ENCODE results near the gene ASB4.
"Not testable (repeated sequence)": the region's sequence is repeated elsewhere in the genome, so short reads cannot be mapped to it uniquely, and the experiment has no call there.

The ASB4 gene

DNA sequence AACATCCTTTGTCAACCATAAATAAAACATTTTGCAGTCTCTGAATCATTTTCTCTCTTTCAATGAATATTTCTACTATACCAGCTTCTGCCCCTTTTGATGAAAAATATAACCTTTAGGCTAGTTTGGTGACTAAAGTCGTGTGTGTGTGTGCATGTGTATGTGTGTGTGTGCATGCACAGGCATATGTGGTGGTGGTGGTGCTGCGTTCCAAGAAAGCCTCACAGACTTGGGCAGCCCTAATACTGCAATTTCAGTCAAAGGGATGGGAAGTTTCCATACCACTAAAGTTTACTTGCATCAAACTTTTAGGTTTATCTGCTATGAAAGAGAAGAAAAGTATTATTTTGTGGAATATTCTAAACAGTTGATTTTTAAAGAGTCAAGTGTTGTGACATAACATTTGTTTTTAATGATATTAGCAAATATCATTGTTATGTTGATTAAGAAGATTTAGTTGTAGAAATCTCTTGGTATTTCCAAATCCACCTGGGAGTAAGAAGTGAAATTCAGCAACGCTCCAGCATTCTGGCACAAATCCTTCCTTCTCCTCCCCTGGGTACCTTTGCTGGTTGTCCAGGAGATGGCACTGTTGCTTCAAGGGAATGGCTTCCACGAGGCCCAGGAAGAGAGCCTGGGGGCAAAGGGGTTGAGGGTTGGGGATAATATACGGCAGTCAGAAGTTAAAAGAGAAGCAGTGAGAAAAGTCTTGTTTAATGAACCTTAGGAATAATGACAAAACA lies 41.5 kb downstream of the ASB4 start:
- peak; percentile 58 to 80 for DNase-seq

DNA sequence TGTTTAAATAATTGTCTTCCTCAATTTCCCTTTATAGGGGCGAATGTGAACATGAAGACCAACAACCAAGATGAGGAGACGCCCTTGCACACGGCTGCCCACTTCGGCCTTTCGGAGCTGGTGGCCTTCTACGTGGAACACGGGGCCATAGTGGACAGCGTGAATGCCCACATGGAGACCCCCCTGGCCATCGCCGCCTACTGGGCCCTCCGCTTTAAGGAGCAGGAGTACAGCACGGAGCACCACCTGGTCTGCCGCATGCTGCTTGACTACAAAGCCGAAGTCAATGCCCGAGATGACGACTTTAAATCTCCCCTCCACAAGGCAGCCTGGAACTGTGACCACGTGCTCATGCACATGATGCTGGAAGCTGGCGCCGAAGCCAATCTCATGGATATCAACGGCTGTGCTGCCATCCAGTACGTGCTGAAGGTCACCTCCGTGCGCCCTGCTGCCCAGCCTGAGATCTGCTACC lies 42.1 kb downstream of the ASB4 start:
- no peak for DNase-seq

DNA sequence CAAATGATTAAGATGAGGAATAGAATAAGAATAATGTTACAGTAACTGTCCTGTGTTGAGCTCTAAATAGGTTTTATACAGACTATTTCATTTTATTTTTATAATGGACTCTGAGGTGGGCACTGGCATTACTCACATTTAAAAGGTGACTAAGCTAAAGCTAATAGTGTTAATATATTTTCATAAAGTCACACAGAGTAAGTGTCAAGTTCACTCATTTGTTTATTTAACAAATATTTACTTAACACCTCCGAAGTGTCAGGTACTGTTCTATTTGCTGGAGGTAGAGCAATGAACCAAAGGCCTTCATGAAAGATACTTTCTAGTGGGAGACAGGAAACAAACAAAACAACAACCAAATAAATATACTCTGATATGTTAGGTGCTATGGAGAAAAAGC lies 44.0 kb downstream of the ASB4 start:
- DNase-seq, result no peak

DNA sequence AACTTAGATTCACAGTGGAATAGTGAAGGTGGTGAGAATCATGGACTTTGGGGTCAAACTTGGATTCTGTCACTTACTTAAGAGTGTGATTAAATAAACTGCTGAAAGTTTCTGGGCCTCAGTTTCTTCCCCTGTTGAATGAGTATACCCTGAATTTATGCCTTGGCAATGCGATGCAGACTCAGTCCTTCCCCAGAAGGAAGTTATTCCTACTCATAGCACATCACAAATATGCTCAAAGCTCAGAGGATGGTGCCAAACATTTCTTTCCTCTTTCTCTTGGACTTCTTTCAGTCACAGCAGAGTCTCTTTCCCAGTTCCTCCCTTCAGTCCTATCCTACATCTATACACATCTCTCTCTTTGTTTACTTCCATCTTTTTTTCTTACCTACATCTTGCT lies 45.1 kb downstream of the ASB4 start:
- DNase-seq, result no peak

DNA sequence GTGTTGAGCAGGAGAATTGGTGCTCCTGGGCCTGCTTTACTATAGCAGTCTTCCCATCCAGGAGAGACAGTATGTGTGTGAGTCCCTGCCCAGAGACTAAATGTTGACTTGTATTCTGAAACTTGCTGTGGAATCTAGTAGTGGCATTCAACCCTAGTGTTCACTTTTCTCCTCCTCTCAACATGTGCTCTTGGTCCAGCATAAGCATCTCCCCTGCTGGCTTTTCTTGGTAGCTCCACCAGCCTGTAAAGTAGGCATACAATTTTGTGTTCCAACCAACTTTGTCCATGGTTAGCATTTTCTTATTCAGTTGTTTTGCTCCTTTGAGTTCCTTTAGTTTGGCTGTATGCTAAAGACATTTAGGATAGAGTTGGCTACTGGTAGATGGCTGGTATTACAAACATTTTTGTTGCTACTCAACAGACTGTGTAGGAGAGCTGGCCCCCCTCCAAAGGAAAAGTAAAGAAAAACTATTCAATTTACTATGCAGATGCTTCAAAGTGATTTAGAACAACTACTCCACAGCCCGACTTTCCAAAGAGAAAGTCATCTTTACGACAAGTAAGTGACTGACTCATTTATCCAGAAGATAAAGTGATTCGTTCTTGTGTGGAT lies 46.0 kb downstream of the ASB4 start:
- DNase-seq, result no peak

DNA sequence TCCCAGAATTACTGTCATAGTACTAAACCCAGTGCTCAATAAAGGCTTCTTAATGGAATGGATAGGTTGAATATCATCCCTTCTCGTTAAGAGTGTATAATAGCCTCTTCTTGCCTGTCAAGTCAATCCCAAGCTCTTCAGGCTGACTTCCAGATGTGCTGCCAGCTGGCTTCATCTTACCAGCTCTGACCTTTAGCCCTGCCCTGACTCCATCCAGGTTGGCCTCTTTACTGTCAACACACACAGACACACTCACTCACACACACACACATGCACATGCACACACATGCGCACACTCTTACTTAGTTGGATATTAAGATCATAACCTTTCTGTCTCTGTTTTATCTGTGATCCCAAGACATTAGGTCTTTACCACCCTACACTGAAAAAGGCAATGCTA lies 49.1 kb downstream of the ASB4 start:
- no peak for DNase-seq

DNA sequence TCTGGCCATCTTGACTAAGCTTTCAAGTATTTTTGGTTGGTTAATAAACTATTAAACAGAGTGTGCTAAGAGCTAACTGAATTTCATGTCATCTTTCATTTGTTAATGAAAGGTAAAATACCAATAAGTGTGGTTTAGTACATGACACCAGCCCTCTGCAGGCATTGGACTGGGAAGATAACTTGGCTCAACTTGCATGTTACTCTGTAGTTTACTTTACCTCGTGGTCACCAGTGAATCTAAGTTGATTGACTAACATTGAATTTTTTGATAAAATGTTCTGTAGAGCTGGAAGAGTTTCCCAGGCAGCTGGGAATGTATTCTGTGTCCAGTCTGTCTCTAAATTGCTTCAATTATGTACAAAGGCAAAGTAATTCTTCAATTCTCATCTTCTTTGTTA lies 49.9 kb downstream of the ASB4 start:
- DNase-seq, result no peak

DNA sequence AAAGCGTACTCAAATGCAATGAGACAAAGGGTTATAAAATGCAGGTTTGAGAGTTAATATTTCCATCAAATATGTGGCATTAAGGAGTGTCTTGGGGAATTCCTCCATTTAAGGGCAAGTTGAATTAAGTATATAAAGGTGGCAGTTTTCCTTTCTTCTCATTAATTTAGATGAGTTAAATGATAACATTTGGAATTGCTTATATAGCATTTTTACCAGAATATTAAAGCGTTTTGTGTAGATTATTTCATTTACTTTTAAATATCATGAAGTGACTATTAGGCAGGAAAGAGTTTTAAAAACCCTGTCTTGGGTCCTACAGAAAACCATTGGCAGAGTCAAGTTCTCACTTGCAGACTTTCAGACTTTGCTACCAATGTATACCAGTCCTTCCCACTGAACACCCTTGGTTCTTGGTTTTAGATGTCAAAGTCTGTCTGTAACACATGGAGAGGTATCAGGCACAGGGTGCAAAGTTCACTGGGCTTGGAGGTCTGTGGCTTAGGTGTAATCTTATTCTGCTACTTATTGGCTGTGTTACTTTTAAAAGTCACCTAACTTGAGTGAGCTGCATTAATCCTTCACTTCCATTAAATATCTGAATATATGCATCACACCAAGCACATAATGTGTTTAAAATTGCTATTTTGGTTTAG lies 51.0 kb downstream of the ASB4 start:
- DNase-seq, result no peak

DNA sequence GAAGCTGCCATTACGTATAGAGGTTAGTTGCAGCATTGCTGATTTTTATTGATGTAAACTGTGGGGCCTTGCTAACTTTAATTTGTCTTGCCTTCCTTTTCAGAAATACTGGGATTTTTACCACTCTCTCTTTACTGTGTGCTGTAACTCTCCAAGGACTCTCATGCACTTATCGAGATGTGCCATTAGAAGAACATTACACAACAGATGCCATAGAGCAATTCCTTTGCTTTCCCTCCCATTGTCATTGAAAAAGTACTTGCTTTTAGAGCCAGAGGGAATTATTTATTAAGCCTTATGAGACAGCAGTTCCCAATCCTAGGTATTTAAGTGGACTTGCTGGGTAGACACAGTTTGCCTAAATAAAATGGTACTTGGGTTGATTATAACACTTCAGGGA lies 51.7 kb downstream of the ASB4 start:
- DNase-seq, result no peak

DNA sequence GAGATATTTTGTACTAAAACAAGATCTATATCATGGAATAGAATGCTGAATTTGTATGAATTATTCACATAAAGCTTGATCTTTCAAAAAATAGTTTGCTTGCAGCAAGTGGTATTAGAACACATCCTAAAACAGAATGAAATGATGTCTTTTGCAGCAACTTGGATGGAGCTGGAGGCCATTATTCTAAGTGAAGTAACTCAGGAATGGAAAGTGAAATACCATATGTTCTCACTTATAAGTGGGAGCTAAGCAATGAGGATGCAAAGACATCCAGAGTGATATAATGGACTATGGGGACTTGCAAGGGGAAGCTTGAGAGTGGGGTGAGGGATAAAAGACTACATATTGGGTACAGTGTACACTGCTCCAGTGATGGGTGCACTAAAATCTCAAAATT lies 53.7 kb downstream of the ASB4 start:
- DNase-seq, result no peak

DNA sequence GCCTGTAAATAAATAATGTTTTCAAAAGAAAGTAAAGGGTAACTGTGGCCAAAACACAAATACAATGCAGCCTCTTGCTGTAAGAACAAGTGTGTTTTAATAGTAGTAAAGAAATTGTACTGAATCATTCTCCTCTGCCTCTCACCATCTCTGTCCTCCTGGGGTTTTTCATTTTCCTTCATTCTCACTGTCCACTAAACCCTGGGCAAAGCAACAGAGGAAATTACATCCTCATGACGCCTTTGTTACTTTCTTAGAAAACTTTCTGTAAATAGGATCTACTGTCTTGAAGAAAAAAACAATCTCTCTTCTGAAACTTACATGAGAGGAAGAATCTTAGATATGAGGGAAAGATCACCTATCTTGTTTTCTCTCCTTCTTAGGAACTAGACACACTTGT lies 54.6 kb downstream of the ASB4 start:
- DNase-seq, result no peak

DNA sequence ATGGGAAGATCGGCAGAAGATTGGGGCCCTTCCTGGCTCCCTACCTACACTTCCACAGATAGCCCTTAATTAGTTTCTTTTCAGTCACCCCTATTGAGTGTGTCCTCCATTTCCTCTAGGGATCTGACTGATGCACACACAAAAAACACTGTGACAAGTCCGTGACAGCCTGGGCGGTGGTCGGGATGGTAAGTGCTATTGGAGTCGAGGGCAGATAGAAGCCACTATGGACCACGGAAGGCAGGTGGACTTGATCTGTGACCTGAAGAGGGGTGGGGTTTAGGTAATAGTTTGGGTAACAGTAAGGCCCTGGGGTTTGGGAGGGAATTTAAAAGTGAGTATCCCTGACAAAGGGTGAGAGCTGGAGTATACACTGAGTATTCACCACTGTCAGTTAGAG lies 57.6 kb downstream of the ASB4 start:
- DNase-seq, result no peak

DNA sequence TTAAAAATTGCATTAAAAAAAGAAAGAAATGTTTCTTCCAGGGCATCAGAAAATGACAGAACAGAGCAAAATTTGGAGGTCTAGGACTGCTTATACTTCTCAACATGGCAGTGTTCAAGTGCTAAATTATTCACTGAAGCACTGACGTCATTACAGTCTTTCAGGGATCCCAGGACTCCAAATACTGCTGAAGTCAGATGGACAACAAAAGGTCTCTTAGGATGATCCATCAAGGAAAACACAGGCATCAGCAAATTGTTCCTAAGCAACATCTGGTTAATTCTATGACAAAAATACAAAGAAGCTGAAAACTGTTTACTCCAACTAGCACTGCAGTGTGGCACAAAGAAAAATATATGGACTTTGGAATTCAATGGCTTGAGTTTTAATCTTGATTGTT lies 58.4 kb downstream of the ASB4 start:
- DNase-seq, result no peak

DNA sequence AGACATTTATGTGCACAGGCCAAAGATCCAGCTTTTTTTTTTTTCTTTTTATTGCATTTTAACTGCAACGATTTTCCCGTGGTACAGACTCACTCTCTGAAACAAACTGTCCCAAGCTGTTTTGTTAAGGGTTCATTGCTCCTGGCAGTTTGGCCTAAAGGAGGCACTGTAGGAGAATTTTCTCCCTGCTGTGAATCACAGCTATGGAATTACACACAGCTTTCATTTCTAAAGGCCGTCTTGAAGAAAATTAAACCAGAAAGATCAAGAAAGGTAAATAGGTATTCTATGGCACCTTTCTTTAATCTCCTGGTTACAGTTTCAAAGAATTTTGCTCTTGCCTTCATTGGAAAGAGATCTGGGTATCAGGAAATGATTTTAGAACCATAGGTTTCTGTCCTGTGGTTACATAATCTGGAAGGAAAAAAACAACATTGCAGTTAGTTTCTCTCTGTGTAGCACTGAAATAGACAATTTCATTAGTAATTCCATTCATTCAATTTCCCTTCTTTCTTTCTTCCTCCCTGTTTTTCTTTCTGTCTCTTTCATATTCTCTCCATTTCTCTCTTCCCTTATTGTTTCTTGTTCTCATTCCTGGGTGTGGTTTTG lies 59.4 kb downstream of the ASB4 start:
- peak; percentile 25 to 81 for DNase-seq

DNA sequence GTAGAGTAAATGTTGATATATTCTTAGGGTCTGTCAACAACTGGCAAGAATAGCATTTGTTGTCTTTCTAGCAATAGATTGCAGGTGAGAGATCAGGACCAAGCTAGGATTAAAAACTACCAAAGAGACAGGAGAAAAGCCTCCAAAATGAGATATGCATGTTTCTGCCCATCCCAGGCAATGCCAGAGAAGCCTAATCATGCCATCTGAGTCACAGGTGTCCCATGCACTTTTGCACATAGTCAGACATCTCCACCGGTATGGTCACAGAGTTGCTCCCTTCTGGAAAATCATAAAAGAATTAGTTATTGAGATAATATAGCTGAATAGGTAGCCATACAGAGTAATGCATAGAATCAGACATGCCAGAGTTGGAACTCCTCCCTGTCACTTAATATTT lies 59.9 kb downstream of the ASB4 start:
- DNase-seq, result no peak

DNA sequence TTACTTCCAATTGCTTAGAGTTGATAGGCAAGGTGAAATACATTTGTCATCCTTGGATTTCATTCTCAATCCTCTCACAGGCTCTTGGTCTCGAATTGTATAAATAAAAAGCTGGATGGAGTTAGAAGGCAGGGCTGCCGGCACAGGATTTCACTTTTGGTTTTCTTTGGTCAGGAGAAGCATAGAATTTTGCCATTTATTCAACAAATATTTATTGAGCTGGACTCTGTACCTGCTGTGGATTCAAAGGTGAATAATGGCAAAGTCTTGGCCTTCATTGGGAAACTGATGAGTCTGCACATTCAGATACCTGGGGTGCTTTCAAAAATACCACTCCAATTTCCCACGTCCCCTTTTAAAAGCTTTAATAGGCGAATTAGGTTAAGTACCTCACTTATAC lies 60.9 kb downstream of the ASB4 start:
- no peak for DNase-seq

DNA sequence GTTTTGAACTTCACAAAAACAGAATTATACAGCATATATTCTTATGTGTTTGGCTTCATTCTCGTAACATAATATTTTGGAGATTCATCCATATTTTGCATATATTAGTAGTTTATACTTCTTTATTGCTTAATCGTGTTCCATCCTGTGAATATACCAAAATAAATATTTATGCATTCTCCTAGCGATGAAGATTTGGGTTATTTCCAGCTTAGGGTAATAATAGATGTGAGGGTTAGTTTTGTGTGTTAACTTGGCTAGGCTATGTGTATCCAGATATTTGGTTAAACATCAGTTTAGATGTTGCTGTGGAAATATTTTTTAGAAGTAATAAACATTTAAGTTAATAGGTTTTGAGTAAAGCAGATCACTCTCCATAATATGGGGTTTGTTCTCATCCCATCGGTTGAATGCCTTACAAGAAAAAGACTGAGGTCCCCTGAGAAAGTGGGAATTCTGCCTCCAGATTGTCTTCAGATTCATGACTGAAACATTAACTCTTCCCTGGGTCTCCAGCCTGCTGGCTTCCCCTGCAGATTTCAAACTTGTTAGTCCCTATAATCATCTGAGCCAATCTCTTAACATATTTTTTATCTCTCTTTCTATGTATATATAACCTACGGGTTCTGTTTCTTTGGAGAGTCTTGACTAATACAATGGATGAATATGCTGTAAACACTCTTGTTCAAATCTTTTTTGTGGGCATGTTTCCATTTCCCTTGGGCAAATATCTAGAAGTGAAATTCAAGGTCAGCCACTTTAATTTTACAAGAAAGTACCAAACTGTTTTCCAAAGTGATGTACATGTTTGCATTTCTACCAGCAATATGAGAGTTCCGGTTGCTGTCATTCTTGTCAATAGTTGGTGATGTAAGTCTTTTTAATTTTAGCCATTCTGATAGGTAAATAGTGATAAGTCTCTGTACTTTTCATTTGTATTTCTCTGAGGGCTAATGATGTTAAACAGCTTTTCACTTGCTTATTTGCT lies 61.9 kb downstream of the ASB4 start:
- DNase-seq, result no peak

DNA sequence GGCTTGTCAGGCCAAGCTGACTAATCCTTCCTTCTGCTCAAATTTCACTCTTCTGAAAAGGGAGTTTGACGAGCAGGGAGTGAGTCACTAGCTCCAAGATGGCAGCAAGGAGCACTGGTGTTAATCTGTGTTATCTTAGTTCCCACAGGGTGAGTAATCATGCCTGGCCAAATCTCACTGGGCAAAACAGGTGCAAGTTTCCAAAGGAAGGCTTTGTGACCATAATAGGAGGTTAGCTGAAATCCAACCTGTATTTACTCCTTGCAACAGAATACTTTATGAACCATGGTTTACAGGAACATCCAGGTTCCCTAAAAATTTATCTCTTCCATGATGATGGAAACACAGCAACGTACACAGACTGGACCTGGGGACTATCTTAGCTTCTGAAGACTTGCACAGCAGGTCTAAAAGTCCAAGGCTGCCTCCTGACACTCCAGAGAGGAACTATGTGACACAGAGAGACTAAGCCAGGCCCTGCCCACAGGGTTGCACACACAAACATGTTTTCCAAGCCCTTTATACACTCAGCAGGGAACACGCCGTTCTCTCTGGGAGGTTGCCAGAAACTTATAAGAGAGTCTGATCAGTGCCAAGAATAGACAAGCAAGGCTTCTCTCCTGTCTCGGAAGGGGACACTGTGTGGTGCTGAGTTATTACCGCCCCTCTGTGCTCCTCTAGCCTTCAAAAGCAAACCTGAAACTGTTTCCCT lies 64.2 kb downstream of the ASB4 start:
- peak; percentile 76 to 95 for DNase-seq

DNA sequence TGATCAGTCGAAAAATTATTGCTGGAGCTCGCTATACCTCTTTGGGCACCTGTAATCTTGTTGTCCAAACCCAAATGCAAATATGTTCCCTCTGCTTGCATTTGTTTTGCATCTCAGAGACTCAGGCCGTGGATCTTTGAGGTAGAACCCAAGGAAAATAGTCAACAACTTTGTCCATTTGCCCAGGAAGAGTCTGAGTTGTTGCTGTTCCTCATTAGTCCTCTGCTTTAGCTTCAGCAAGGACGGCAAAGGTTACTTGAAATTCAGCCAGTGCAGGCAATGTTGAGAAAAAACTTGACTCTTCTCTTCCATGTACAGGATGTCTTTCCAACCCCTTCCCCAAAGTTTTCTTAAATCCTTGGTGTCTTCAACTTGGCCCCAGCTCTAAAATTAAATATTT lies 64.8 kb downstream of the ASB4 start:
- DNase-seq, result no peak

DNA sequence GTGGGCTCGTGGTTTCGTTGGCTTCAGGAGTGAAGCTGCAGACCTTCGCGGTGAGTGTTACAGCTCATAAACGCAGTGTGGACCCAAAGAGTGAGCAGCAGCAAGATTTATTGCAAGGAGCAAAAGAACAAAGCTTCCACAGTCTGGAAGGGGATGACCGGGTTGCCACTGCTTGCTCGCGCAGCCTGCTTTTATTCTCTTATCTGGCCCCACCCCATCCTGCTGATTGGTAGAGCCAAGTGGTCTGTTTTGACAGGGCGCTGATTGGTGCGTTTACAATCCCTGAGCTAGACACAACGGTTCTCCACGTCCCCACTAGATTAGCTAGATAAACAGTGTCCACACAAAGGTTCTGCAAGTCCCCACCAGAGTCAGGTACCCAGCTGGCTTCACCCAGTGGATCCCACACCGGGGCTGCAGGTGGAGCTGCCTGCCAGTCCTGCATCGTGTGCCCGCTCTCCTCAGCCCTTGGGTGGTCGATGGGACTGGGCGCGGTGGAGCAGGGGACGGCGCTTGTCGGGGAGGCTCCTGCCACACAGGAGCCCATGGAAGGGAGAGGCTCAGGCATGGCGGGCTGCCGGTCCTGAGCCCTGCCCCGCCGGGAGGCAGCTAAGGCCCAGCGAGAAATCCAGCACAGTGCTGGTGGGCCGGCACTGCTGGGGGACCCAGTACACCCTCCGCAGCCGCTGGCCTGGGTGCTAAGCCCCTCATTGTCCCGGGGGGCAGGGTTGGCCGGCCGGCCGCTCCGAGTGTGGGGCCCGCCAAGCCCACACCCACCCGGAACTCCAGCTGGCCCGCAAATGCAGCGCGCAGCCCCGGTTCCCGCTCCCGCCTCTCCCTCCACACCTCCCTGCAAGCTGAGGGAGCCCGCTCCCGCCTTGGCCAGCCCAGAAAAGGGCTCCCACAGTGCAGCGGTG lies 66.5 kb downstream of the ASB4 start:
- DNase-seq, result not testable (repeated sequence)

DNA sequence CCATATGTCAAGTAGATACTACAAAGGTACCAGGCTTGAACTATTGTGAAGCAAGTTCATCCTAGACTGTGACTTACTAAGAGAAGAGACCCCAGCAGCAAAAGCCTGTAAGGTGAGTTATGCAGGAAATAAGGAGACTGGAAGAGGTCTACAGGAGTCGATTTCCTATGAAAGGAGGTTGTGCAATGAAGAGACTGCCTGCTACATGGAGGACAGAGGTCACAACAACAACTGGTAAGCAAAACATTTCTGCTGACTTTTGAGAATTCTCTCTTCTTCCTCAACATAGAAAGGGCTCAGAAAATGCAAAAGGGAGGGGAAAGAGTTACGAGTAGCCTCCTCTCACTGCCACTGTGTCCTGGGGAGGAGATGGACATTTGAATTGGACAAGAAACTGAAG lies 68.2 kb downstream of the ASB4 start:
- no peak for DNase-seq

Measured in hippocampal formation (tissue), 2 donors.